ENCODE results near the gene MISP. TPM values are rescaled to one million over a fixed set of nuclear protein-coding genes. Genes with fewer than 3 reads are reported as not detected.

The MISP gene
- total and polyA plus RNA-seq, 2 of the 13 experiments (the other 11 are each of a cell fraction or from before 2014, with no cell fraction given) = 0.67 to 1.3 TPM

DNA sequence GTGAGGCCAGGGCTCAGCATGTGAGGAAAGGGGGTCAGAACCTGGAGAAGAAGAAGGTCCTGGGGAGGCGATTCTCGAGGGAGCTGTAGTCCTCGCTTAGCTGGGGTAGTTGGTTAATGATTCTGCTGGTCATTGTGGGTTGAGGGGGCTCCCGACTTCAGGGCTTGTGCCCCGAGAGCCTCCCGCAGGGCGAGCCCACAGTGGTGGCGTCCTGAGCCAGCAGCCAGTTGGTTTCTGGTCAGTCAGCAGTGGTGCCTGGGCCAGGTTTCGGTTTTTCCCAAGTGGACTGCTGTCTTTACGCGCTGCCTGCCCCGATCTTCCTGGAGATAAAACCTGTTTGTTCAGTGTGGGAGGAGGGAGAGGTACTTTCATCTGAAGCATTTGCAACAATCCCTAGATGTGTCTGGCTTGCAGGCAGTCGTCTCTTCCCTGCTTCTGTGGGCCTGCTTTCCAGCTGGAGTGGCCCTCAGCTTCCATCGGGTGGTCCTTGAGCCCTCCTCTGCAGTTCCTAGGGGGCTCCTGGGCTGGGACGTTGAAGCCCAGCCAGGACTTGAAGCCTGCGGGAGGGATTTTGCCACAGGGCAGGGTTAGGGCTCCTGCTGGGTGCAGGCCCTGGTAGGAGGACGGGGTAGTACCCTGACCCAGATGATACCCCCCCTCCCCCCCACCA, 49.6 kb downstream of the MISP start (continued):
- TF ChIP-seq CBX5 (CRISPR knock-in tag; IDR thresholded peaks at IDR 0.05; ENCODE audit: borderline replicate concordance) (peak; percentile 34; the same call in 1 of the 2 replicates), CBX1 (IDR thresholded peaks at IDR 0.05; ENCODE audit: low read depth) (no peak), ZNF205 (CRISPR knock-in tag; IDR thresholded peaks at IDR 0.05) (no peak), ATM (IDR thresholded peaks at IDR 0.05; ENCODE audit: borderline replicate concordance) (no peak), TEAD2 (CRISPR knock-in tag; IDR thresholded peaks at IDR 0.05) (no peak), YEATS2 (CRISPR knock-in tag; IDR thresholded peaks at IDR 0.05; ENCODE audit: borderline replicate concordance) (no peak), SIN3B (IDR thresholded peaks at IDR 0.05; ENCODE audit: low read length) (no peak), ZFX (CRISPR knock-in tag; IDR thresholded peaks at IDR 0.05; ENCODE audit: low read depth) (no peak), ZNF75D (CRISPR knock-in tag; IDR thresholded peaks at IDR 0.05; ENCODE audit: borderline replicate concordance) (no peak), ZNF331 (CRISPR knock-in tag; IDR thresholded peaks at IDR 0.05) (0 out of 2 replicates have a peak, but pooled peaks have one; percentile 39), NR2C2 (CRISPR knock-in tag; IDR thresholded peaks at IDR 0.05; ENCODE audit: borderline replicate concordance) (no peak), RFX5 (IDR thresholded peaks at IDR 0.05; ENCODE audit: low read depth, low read length) (no peak), ZNF674 (CRISPR knock-in tag; IDR thresholded peaks at IDR 0.05; ENCODE audit: low read depth) (no peak), ZNF251 (CRISPR knock-in tag; IDR thresholded peaks at IDR 0.05) (no peak), SKI (IDR thresholded peaks at IDR 0.05; ENCODE audit: partially characterized antibody) (no peak), NFRKB (IDR thresholded peaks at IDR 0.05) (no peak)
- TF ChIP-seq, protein P1, sequence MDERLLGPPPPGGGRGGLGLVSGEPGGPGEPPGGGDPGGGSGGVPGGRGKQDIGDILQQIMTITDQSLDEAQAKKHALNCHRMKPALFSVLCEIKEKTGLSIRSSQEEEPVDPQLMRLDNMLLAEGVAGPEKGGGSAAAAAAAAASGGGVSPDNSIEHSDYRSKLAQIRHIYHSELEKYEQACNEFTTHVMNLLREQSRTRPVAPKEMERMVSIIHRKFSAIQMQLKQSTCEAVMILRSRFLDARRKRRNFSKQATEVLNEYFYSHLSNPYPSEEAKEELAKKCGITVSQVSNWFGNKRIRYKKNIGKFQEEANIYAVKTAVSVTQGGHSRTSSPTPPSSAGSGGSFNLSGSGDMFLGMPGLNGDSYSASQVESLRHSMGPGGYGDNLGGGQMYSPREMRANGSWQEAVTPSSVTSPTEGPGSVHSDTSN (CRISPR knock-in tag; IDR thresholded peaks at IDR 0.05) = no peak
- TF ChIP-seq, protein P2, sequence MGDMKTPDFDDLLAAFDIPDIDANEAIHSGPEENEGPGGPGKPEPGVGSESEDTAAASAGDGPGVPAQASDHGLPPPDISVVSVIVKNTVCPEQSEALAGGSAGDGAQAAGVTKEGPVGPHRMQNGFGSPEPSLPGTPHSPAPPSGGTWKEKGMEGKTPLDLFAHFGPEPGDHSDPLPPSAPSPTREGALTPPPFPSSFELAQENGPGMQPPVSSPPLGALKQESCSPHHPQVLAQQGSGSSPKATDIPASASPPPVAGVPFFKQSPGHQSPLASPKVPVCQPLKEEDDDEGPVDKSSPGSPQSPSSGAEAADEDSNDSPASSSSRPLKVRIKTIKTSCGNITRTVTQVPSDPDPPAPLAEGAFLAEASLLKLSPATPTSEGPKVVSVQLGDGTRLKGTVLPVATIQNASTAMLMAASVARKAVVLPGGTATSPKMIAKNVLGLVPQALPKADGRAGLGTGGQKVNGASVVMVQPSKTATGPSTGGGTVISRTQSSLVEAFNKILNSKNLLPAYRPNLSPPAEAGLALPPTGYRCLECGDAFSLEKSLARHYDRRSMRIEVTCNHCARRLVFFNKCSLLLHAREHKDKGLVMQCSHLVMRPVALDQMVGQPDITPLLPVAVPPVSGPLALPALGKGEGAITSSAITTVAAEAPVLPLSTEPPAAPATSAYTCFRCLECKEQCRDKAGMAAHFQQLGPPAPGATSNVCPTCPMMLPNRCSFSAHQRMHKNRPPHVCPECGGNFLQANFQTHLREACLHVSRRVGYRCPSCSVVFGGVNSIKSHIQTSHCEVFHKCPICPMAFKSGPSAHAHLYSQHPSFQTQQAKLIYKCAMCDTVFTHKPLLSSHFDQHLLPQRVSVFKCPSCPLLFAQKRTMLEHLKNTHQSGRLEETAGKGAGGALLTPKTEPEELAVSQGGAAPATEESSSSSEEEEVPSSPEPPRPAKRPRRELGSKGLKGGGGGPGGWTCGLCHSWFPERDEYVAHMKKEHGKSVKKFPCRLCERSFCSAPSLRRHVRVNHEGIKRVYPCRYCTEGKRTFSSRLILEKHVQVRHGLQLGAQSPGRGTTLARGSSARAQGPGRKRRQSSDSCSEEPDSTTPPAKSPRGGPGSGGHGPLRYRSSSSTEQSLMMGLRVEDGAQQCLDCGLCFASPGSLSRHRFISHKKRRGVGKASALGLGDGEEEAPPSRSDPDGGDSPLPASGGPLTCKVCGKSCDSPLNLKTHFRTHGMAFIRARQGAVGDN (CRISPR knock-in tag; IDR thresholded peaks at IDR 0.05) = peak; percentile 37; the same call in 1 of the 2 replicates
- TF ChIP-seq, protein P3, sequence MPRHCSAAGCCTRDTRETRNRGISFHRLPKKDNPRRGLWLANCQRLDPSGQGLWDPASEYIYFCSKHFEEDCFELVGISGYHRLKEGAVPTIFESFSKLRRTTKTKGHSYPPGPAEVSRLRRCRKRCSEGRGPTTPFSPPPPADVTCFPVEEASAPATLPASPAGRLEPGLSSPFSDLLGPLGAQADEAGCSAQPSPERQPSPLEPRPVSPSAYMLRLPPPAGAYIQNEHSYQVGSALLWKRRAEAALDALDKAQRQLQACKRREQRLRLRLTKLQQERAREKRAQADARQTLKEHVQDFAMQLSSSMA (CRISPR knock-in tag; IDR thresholded peaks at IDR 0.05) = no peak
- TF ChIP-seq, protein P4, sequence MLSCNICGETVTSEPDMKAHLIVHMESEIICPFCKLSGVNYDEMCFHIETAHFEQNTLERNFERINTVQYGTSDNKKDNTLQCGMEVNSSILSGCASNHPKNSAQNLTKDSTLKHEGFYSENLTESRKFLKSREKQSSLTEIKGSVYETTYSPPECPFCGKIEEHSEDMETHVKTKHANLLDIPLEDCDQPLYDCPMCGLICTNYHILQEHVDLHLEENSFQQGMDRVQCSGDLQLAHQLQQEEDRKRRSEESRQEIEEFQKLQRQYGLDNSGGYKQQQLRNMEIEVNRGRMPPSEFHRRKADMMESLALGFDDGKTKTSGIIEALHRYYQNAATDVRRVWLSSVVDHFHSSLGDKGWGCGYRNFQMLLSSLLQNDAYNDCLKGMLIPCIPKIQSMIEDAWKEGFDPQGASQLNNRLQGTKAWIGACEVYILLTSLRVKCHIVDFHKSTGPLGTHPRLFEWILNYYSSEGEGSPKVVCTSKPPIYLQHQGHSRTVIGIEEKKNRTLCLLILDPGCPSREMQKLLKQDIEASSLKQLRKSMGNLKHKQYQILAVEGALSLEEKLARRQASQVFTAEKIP (CRISPR knock-in tag; IDR thresholded peaks at IDR 0.05; ENCODE audit: borderline replicate concordance) = no peak
- TF ChIP-seq, protein P5, sequence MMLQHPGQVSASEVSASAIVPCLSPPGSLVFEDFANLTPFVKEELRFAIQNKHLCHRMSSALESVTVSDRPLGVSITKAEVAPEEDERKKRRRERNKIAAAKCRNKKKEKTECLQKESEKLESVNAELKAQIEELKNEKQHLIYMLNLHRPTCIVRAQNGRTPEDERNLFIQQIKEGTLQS (CRISPR knock-in tag; IDR thresholded peaks at IDR 0.05) = 0 out of 2 replicates have a peak, but pooled peaks have one; percentile 18
- TF ChIP-seq, protein P6, sequence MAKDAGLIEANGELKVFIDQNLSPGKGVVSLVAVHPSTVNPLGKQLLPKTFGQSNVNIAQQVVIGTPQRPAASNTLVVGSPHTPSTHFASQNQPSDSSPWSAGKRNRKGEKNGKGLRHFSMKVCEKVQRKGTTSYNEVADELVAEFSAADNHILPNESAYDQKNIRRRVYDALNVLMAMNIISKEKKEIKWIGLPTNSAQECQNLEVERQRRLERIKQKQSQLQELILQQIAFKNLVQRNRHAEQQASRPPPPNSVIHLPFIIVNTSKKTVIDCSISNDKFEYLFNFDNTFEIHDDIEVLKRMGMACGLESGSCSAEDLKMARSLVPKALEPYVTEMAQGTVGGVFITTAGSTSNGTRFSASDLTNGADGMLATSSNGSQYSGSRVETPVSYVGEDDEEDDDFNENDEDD (CRISPR knock-in tag; IDR thresholded peaks at IDR 0.05; ENCODE audit: borderline replicate concordance) = no peak

Data from HepG2 (cell line).